Activated CD8-positive, alpha-beta memory T cell treated with anti-CD3 and anti-CD28 coated beads, Interleukin-2, amount 10 ng/mL, durations not matched to agents 7 days and 5 days (primary cell): ENCODE measurements around the gene CNR2. TPM values are rescaled to one million over a fixed set of nuclear protein-coding genes. Genes with fewer than 3 reads are reported as not detected.

Experiments used
- ATAC-seq: fragments of 150-1000 bp; cut with Tn5 transposase; one replicate; pipeline ENCODE4 v1.10.0; 2021; ENCODE audit warnings: moderate library complexity
- CTCF ChIA-PET: fragments of 350-600 bp; sonication (Branson Sonifier 250); formaldehyde crosslinking; loops from one replicate; lab custom pipeline; 2021; ENCODE audit warnings: antibody characterized with exemption; lab: Charles Lee
- DNase-seq: peaks from one replicate; pipeline ENCODE4 v3.0.0-alpha.2; 2020
- H3K27ac Mint-ChIP-seq: one replicate; pipeline ENCODE4 v1.8.0; 2021; ENCODE audit warnings: mild to moderate bottlenecking, mixed read lengths
- H3K27me3 Mint-ChIP-seq: one replicate; pipeline ENCODE4 v1.8.0; 2021; ENCODE audit warnings: mixed read lengths
- H3K36me3 Mint-ChIP-seq: one replicate; pipeline ENCODE4 v1.8.0; 2021; ENCODE audit warnings: mild to moderate bottlenecking, mixed read lengths
- H3K4me1 Mint-ChIP-seq: one replicate; pipeline ENCODE4 v1.8.0; 2021; ENCODE audit warnings: mixed read lengths
- H3K4me3 Mint-ChIP-seq: one replicate; pipeline ENCODE4 v1.8.0; 2021; ENCODE audit warnings: mild to moderate bottlenecking, moderate library complexity, mixed read lengths
- H3K9me3 Mint-ChIP-seq: one replicate; pipeline ENCODE4 v1.8.0; 2022; ENCODE audit warnings: low read depth, mixed read lengths
- total RNA-seq, 2 experiments: library from RNA; stranded (reverse); gene quantifications; one replicate each; pipeline ENCODE4 v1.2.3, GENCODE V29; 2021

CNR2 gene
- total RNA-seq, 2 experiments from 2014 or later: 0.14 to 0.47 TPM

- no peaks in the 10 kb centered on the region for H3K9me3 Mint-ChIP-seq
- no peaks in the 10 kb centered on the region for H3K4me1 Mint-ChIP-seq
- H3K4me3 Mint-ChIP-seq: no peak overlapping the region
- ATAC-seq (no peak), DNase-seq (no peak)
- H3K27me3 Mint-ChIP-seq: peaks cover 24% of the 10 kb centered on the region
- no peak overlapping the region for H3K27ac Mint-ChIP-seq
- CTCF ChIA-PET: interaction anchor here (1.3 to 1.7 kb wide), 3 partner anchors 13 to 26 kb away, joined by 3 to 5 read pairs (median 4); no protein-coding TSS in a partner anchor
- H3K36me3 Mint-ChIP-seq: no peaks in the 10 kb centered on the region
Observed at GRCh38 chr1:23930270-23930669, 17.1 kb upstream of the CNR2 start.

- Mint-ChIP-seq H3K9me3 (no peaks in the 10 kb centered on the region), H3K27me3 (peaks cover 26% of the 10 kb centered on the region), H3K36me3 (no peaks in the 10 kb centered on the region), H3K4me3 (no peak overlapping the region), H3K27ac (no peak overlapping the region), H3K4me1 (no peaks in the 10 kb centered on the region)
- ATAC-seq: no peak
- no peak for DNase-seq
- CTCF ChIA-PET: no interaction called here
Observed at GRCh38 chr1:23928789-23929188, 15.6 kb upstream of the CNR2 start.

- DNase-seq (no peak), ATAC-seq (no peak)
- no peak overlapping the region for H3K27ac Mint-ChIP-seq
- no peak overlapping the region for H3K4me3 Mint-ChIP-seq
- peaks cover 31% of the 10 kb centered on the region for H3K27me3 Mint-ChIP-seq
- CTCF ChIA-PET: no interaction called here
- no peaks in the 10 kb centered on the region for H3K9me3 Mint-ChIP-seq
- H3K4me1 Mint-ChIP-seq: no peaks in the 10 kb centered on the region
- H3K36me3 Mint-ChIP-seq: no peaks in the 10 kb centered on the region
Observed at GRCh38 chr1:23927097-23927496, 13.9 kb upstream of the CNR2 start.

DNA sequence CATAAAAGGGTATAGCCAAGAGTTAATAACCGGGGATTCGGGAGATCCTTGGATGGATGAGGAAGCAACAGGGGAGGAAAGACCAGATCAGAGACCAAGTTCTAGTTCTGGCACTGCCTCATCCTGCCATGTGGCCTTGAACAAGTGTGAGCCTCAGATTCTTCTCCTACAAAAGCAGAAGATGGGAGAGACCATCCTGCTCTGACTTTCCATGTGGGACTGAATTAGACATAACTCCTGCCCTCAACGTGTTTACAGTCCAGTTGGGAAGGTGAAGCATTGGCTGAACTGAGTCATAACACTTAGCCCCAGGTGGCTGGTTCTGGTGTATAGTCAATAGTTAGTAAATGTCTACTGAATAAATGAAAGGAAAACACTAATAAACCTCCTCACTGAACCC, 12.1 kb upstream of the CNR2 start:
- H3K27me3 Mint-ChIP-seq: peaks cover 20% of the 10 kb centered on the region
- H3K4me3 Mint-ChIP-seq: no peak overlapping the region
- DNase-seq (no peak), ATAC-seq (no peak)
- no peaks in the 10 kb centered on the region for H3K36me3 Mint-ChIP-seq
- CTCF ChIA-PET: interaction anchor here (0.9 to 1.5 kb wide), 2 partner anchors 115 to 145 kb away, joined by 3 read pairs; no protein-coding TSS in a partner anchor
- no peaks in the 10 kb centered on the region for H3K4me1 Mint-ChIP-seq
- H3K27ac Mint-ChIP-seq: no peak overlapping the region
- no peaks in the 10 kb centered on the region for H3K9me3 Mint-ChIP-seq

GRCh38 chr1:23924601-23925000, 11.4 kb upstream of the CNR2 start:
- CTCF ChIA-PET: interaction anchor here (1.5 kb wide), 1 partner anchor 145 kb away, joined by 3 read pairs; no protein-coding TSS in a partner anchor
- Mint-ChIP-seq H3K27me3 (peaks cover 22% of the 10 kb centered on the region), H3K9me3 (no peaks in the 10 kb centered on the region), H3K4me1 (no peaks in the 10 kb centered on the region), H3K36me3 (no peaks in the 10 kb centered on the region), H3K4me3 (no peak overlapping the region), H3K27ac (no peak overlapping the region)
- DNase-seq (no peak), ATAC-seq (no peak)

- Mint-ChIP-seq H3K36me3 (no peaks in the 10 kb centered on the region), H3K4me3 (no peak overlapping the region), H3K9me3 (no peaks in the 10 kb centered on the region), H3K4me1 (no peaks in the 10 kb centered on the region), H3K27me3 (peaks cover 19% of the 10 kb centered on the region), H3K27ac (no peak overlapping the region)
- DNase-seq (no peak), ATAC-seq (no peak)
- CTCF ChIA-PET: no interaction called here
Observed at GRCh38 chr1:23923592-23924499, 10.7 kb upstream of the CNR2 start.

GRCh38 chr1:23922321-23922943, 9.3 kb upstream of the CNR2 start:
- Mint-ChIP-seq H3K4me3 (no peak overlapping the region), H3K9me3 (no peaks in the 10 kb centered on the region), H3K4me1 (no peaks in the 10 kb centered on the region), H3K27me3 (peaks cover 12% of the 10 kb centered on the region), H3K36me3 (no peaks in the 10 kb centered on the region), H3K27ac (no peak overlapping the region)
- ATAC-seq (no peak), DNase-seq (no peak)
- CTCF ChIA-PET: no interaction called here

DNA sequence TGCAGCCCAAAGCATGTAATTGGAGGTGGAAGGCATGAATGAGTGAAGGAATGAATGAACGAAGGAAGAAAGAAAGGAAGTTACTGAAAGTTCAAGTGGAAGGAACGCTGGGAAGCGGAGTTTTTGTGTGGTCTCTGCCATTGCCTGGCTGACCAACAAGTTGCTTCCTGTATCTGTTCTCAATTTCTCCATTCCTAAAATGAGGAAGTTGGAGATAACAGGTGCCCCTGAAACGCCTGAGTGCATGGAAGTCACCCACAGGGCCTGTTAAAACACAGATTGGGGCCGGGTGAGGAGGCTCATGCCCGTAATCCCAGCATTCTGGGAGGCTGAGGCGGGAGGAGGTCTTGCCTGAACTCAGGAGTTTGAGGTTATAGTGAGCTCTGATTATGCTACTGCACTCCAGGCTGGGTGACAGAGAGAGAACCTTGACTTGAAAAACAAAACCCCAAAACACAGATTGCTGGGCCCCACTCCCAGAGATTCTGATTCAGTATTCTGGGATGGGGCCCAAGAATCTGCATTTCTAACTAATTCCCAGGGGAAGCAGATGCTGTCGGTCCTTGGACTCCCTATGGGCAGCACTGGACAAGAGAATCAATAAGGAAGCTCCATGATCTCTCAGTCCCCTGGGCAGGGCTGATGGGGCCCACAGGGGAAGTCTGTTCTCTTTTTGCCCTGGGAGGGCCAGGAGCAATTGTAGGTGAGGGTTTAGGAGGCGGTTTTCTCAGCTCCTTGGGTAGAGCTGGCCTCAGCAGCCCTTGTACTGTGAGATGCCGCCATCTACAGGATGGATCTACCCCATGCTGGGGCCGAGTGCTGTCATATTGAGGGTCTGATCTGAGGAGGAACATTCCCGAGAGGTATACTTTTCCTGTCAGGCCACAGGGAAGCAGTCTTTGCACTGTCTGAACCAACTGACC, 3.3 kb upstream of the CNR2 start:
- H3K27me3 Mint-ChIP-seq: peaks cover 8% of the 10 kb centered on the region
- no peak overlapping the region for H3K4me3 Mint-ChIP-seq
- H3K9me3 Mint-ChIP-seq: no peaks in the 10 kb centered on the region
- H3K36me3 Mint-ChIP-seq: no peaks in the 10 kb centered on the region
- H3K4me1 Mint-ChIP-seq: peaks cover 23% of the 10 kb centered on the region
- H3K27ac Mint-ChIP-seq: no peak overlapping the region
- ATAC-seq: peak; percentile 96
- DNase-seq: peak; percentile 79
- CTCF ChIA-PET: interaction anchor here (0.6 to 3.8 kb wide), 24 partner anchors 9 to 234 kb away, joined by 3 to 54 read pairs (median 4); partner anchors contain the start of genes FUCA1, GALE and PITHD1

DNA sequence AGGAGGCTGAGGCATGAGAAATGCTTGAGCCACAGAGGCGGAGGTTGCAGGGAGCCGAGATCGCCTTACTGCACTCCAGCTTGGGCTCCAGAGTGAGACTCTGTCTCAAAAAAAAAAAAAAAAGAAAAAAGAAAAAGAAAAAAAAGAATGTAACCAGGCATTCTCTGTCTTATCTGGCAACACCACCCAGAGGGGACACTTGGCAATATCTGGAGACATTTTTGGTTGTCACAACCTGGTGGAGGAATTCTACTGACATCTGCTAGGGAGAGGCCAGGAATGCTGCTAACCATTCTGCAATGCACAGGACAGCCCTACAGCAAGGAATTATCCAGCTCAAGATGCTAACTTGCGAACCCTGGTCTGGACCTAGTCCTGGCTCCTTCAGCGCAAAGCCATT, 2.3 kb upstream of the CNR2 start:
- Mint-ChIP-seq H3K27me3 (peaks cover 13% of the 10 kb centered on the region), H3K4me1 (peaks cover 32% of the 10 kb centered on the region), H3K27ac (no peak overlapping the region), H3K4me3 (no peak overlapping the region), H3K9me3 (no peaks in the 10 kb centered on the region), H3K36me3 (no peaks in the 10 kb centered on the region)
- CTCF ChIA-PET: interaction anchor here (1.6 to 3.8 kb wide), 4 partner anchors 16 to 144 kb away, joined by 5 to 54 read pairs (median 37); no protein-coding TSS in a partner anchor
- no peak for ATAC-seq
- DNase-seq: no peak

DNA sequence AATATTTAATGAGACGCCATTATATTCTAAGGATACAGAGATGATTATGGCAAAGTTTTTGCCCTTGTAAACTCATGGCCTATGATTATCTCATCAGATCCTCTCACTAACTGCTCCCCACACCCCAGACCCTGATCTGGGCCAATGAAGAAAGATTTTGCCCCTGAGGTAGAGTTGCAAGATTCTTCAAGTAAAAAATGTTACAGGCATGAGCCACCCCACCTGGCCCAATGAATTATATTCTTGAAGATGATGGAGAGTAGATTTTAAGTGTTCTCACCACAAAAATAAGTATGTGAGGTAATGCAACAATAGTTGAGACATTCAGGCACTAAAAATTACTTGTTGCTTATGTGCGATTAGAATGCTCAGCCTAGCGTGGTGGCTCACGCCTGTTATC, 1.8 kb upstream of the CNR2 start:
- ATAC-seq (no peak), DNase-seq (no peak)
- Mint-ChIP-seq H3K27me3 (peaks cover 16% of the 10 kb centered on the region), H3K27ac (no peak overlapping the region), H3K4me3 (no peak overlapping the region), H3K4me1 (peaks cover 35% of the 10 kb centered on the region), H3K9me3 (no peaks in the 10 kb centered on the region), H3K36me3 (no peaks in the 10 kb centered on the region)
- CTCF ChIA-PET: interaction anchor here (2.8 to 3.8 kb wide), 3 partner anchors 104 to 144 kb away, joined by 22 to 54 read pairs (median 52); no protein-coding TSS in a partner anchor

GRCh38 chr1:23911921-23912320, 1.2 kb downstream of the CNR2 start:
- CTCF ChIA-PET: no interaction called here
- no peak for DNase-seq
- Mint-ChIP-seq H3K36me3 (no peaks in the 10 kb centered on the region), H3K9me3 (no peaks in the 10 kb centered on the region), H3K4me1 (peaks cover 53% of the 10 kb centered on the region), H3K4me3 (peak overlapping the region; percentile 1), H3K27ac (no peak overlapping the region), H3K27me3 (peaks cover 26% of the 10 kb centered on the region)
- ATAC-seq: no peak

- no peak overlapping the region for H3K27ac Mint-ChIP-seq
- no peak overlapping the region for H3K4me3 Mint-ChIP-seq
- no peak for ATAC-seq
- H3K9me3 Mint-ChIP-seq: no peaks in the 10 kb centered on the region
- peaks cover 31% of the 10 kb centered on the region for H3K27me3 Mint-ChIP-seq
- no peaks in the 10 kb centered on the region for H3K36me3 Mint-ChIP-seq
- DNase-seq: no peak
- peaks cover 60% of the 10 kb centered on the region for H3K4me1 Mint-ChIP-seq
- CTCF ChIA-PET: interaction anchor here (0.7 to 4.1 kb wide), 5 partner anchors 101 to 308 kb away, joined by 3 to 24 read pairs (median 3); no protein-coding TSS in a partner anchor
Observed at GRCh38 chr1:23910553-23911246, 2.5 kb downstream of the CNR2 start.
